BJ (cell line): Measurements from ENCODE around the gene TSHZ2. TPM values are rescaled to one million over a fixed set of nuclear protein-coding genes. Genes with fewer than 3 reads are reported as not detected.

Experiments
- CTCF ChIA-PET: fragments of 350-600 bp; formaldehyde crosslinking; extraction: SDS; loops from one replicate; lab custom pipeline; 2021; ENCODE audit warnings: antibody characterized with exemption, inconsistent platforms; lab: Yijun Ruan, JAX
- POLR2A ChIA-PET: fragments of 300-600 bp; sonication (Branson Sonifier 250); formaldehyde crosslinking; extraction: SDS; loops from one replicate; lab custom pipeline; 2021; ENCODE audit warnings: antibody characterized with exemption; lab: Charles Lee
- DNase-seq: peaks from one replicate; pipeline ENCODE4 v3.0.0-alpha.2; 2011; ENCODE audit warnings: low read depth
- H3K27me3 ChIP-seq: 2 replicates; pipeline ENCODE4 v1.6.0; 2011; ENCODE audit warnings: low read length; ENCODE audit not compliant: control insufficient read depth, insufficient read depth
- H3K36me3 ChIP-seq: 2 replicates; pipeline ENCODE4 v1.5.1; 2011; ENCODE audit warnings: low read length; ENCODE audit not compliant: control insufficient read depth, insufficient read depth
- H3K4me3 ChIP-seq: 2 replicates; pipeline ENCODE4 v1.5.1; 2011; ENCODE audit warnings: low read depth, mild to moderate bottlenecking, control low read depth, low read length
- CTCF ChIP-seq: IDR thresholded peaks from 2 replicates; pipeline ENCODE4 v1.5.1; 2011; ENCODE audit warnings: low read depth, mild to moderate bottlenecking, control low read depth, inconsistent platforms, low read length, moderate library complexity; ENCODE audit not compliant: insufficient read depth
- polyA plus RNA-seq: library from polyadenylated mRNA; depleted of rRNA; stranded (reverse); fragments of >200 nt; gene quantifications from 2 replicates; pipeline ENCODE4 v1.2.3, GENCODE V29; 2011

TSHZ2 gene
- polyA plus RNA-seq, 1 experiment, result not detected

- no peaks in the 10 kb centered on the region for H3K36me3 ChIP-seq
- no peak overlapping the region for H3K4me3 ChIP-seq
- DNase-seq, result no peak
- ChIA-PET CTCF (no interaction called here), POLR2A (no interaction called here)
- no peaks in the 10 kb centered on the region for H3K27me3 ChIP-seq
- TF ChIP-seq CTCF, result no peak
These were observed 68.8 kb downstream of the TSHZ2 start for GRCh38 chr20:53040693-53041589.

- DNase-seq, result no peak
- TF ChIP-seq CTCF, result no peak
- Histone ChIP-seq H3K27me3 (no peaks in the 10 kb centered on the region), H3K36me3 (no peaks in the 10 kb centered on the region), H3K4me3 (no peak overlapping the region)
- CTCF ChIA-PET, result no interaction called here
- POLR2A ChIA-PET, result no interaction called here
These were observed 70.4 kb downstream of the TSHZ2 start for GRCh38 chr20:53042521-53042920.

GRCh38 chr20:53044296-53044695 is 72.1 kb downstream of the TSHZ2 start:
- TF ChIP-seq CTCF, result no peak
- no peaks in the 10 kb centered on the region for H3K27me3 ChIP-seq
- no peak for DNase-seq
- no peak overlapping the region for H3K4me3 ChIP-seq
- CTCF ChIA-PET, result no interaction called here
- H3K36me3 ChIP-seq, result no peaks in the 10 kb centered on the region
- POLR2A ChIA-PET, result no interaction called here

- CTCF ChIA-PET, result no interaction called here
- Histone ChIP-seq H3K27me3 (no peaks in the 10 kb centered on the region), H3K4me3 (no peak overlapping the region), H3K36me3 (no peaks in the 10 kb centered on the region)
- no peak for TF ChIP-seq CTCF
- no peak for DNase-seq
- POLR2A ChIA-PET, result no interaction called here
These were observed 73.8 kb downstream of the TSHZ2 start for GRCh38 chr20:53045941-53046340.

- CTCF ChIA-PET, result no interaction called here
These were observed 75.0 kb downstream of the TSHZ2 start for GRCh38 chr20:53047203-53047602.

More at GRCh38 chr20:53047203-53047602, 75.0 kb downstream of the TSHZ2 start:
- Histone ChIP-seq H3K36me3 (no peaks in the 10 kb centered on the region), H3K27me3 (no peaks in the 10 kb centered on the region), H3K4me3 (no peak overlapping the region)
- no peak for DNase-seq
- TF ChIP-seq CTCF, result no peak
- POLR2A ChIA-PET, result no interaction called here
